Measurements from ENCODE around the gene FGFBP2.
"Not testable (repeated sequence)": the region's sequence is repeated elsewhere in the genome, so short reads cannot be mapped to it uniquely, and the experiment has no call there.

FGFBP2 gene

GRCh38 chr4:15930314-15930713 is 32.7 kb downstream of the FGFBP2 start:
- DNase-seq (ENCODE audit: low read depth in 2 of 2), result no peak

GRCh38 chr4:15929540-15929939 is 33.4 kb downstream of the FGFBP2 start:
- no peak for DNase-seq (ENCODE audit: low read depth in 2 of 2)

GRCh38 chr4:15928883-15929282 is 34.1 kb downstream of the FGFBP2 start:
- DNase-seq (ENCODE audit: low read depth in 2 of 2), result no peak

- no peak for DNase-seq (ENCODE audit: low read depth in 2 of 2)
Measured at GRCh38 chr4:15926486-15926885, 36.5 kb downstream of the FGFBP2 start.

- DNase-seq (ENCODE audit: low read depth in 2 of 2), result no peak
Measured at GRCh38 chr4:15925830-15926229, 37.1 kb downstream of the FGFBP2 start.

GRCh38 chr4:15921592-15921932 is 41.4 kb downstream of the FGFBP2 start:
- no peak for DNase-seq (ENCODE audit: low read depth in 2 of 2)

- no peak for DNase-seq (ENCODE audit: low read depth in 2 of 2)
Measured at GRCh38 chr4:15920723-15921591, 42.0 kb downstream of the FGFBP2 start.

GRCh38 chr4:15918484-15919129 is 44.4 kb downstream of the FGFBP2 start:
- DNase-seq (ENCODE audit: low read depth in 2 of 2), result no peak

- DNase-seq (ENCODE audit: low read depth in 2 of 2), result no peak
Measured at GRCh38 chr4:15917297-15917696, 45.7 kb downstream of the FGFBP2 start.

GRCh38 chr4:15916358-15916757 is 46.6 kb downstream of the FGFBP2 start:
- DNase-seq (ENCODE audit: low read depth in 2 of 2), result not testable (repeated sequence)

GRCh38 chr4:15914736-15915135 is 48.2 kb downstream of the FGFBP2 start:
- DNase-seq (ENCODE audit: low read depth in 2 of 2), result no peak

- DNase-seq (ENCODE audit: low read depth in 2 of 2), result no peak
Measured at GRCh38 chr4:15914291-15914690, 48.7 kb downstream of the FGFBP2 start.

- no peak for DNase-seq (ENCODE audit: low read depth in 2 of 2)
Measured at GRCh38 chr4:15913631-15913970, 49.4 kb downstream of the FGFBP2 start.

- no peak for DNase-seq (ENCODE audit: low read depth in 2 of 2)
Measured at GRCh38 chr4:15912961-15913630, 49.9 kb downstream of the FGFBP2 start.

- no peak for DNase-seq (ENCODE audit: low read depth in 2 of 2)
Measured at GRCh38 chr4:15912236-15912635, 50.7 kb downstream of the FGFBP2 start.

All from stimulated activated CD8-positive, alpha-beta memory T cell treated with anti-CD3 and anti-CD28 coated beads, Interleukin-15, amount 100 ng/mL, for 48 hours (primary cell).